HL-60 (cell line): Measurements from ENCODE around the gene PSMG1.
A peak's percentile ranks its signal among the peaks of the same experiment; 100 is the strongest.

Experiments used
- CTCF ChIP-seq: IDR thresholded peaks from one replicate; pipeline ENCODE4 v1.5.1; 2011; ENCODE audit warnings: low read length, control low read depth, inconsistent platforms; ENCODE audit not compliant: insufficient read depth
- POLR2AphosphoS5 ChIP-seq: IDR thresholded peaks from 2 replicates; pipeline ENCODE4 v1.6.1; 2012; ENCODE audit warnings: low read depth
- REST ChIP-seq: IDR thresholded peaks from 2 replicates; pipeline ENCODE4 v1.6.1; 2012; ENCODE audit warnings: low read depth; ENCODE audit not compliant: insufficient replicate concordance
- SPI1 ChIP-seq: IDR thresholded peaks from 2 replicates; pipeline ENCODE4 v1.6.1; 2012; ENCODE audit warnings: low read depth, mild to moderate bottlenecking, borderline replicate concordance

GRCh38 chr21:39183272-39184049, at the start of gene PSMG1:
- TF ChIP-seq CTCF (no peak), POLR2AphosphoS5 (peak; percentile 93), REST (peak; percentile 20), SPI1 (no peak)
